GM12865 (cell line): Measurements from ENCODE around the gene COA5.

ENCODE experiments used
- DNase-seq: peaks from one replicate; pipeline ENCODE4 v3.0.0; 2010; ENCODE audit warnings: low read depth
- H3K4me3 ChIP-seq: 2 replicates; pipeline ENCODE4 v1.5.1; 2011; ENCODE audit warnings: mild to moderate bottlenecking, low read depth, low read length, control low read depth
- TF ChIP-seq, protein P1 (sequence below): IDR thresholded peaks from 2 replicates; pipeline ENCODE4 v1.5.1; 2011; ENCODE audit warnings: low read length, control low read depth, low read depth, inconsistent platforms; ENCODE audit not compliant: insufficient read depth; ENCODE audit errors: missing control alignments

COA5 gene

DNA sequence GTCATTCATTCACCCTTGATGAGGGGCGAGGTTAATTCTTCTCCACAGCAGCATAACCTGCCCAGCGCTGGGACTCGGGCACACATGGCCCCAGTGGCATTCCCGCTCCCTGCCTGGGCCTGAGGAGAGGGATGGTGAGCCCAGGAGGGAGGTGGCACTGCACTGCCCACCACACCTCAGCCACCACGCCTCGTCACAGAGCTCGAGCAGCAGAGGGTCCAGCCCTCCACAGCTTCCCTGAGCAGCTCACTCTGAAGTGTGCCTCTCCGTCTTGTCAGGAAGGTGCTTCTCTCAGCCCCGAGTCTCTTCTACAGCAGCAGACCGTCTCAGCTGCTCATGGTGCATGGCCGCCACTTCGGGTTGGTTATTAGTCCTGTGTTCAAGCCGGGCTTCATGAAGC is 34.9 kb downstream of the COA5 start:
- H3K4me3 ChIP-seq = no peak overlapping the region
- TF ChIP-seq, protein P1, sequence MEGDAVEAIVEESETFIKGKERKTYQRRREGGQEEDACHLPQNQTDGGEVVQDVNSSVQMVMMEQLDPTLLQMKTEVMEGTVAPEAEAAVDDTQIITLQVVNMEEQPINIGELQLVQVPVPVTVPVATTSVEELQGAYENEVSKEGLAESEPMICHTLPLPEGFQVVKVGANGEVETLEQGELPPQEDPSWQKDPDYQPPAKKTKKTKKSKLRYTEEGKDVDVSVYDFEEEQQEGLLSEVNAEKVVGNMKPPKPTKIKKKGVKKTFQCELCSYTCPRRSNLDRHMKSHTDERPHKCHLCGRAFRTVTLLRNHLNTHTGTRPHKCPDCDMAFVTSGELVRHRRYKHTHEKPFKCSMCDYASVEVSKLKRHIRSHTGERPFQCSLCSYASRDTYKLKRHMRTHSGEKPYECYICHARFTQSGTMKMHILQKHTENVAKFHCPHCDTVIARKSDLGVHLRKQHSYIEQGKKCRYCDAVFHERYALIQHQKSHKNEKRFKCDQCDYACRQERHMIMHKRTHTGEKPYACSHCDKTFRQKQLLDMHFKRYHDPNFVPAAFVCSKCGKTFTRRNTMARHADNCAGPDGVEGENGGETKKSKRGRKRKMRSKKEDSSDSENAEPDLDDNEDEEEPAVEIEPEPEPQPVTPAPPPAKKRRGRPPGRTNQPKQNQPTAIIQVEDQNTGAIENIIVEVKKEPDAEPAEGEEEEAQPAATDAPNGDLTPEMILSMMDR = no peak
- DNase-seq = no peak

- TF ChIP-seq, protein P1 = no peak
- H3K4me3 ChIP-seq = no peak overlapping the region
- DNase-seq = no peak
These were observed 35.6 kb downstream of the COA5 start for GRCh38 chr2:98572676-98573075.

DNA sequence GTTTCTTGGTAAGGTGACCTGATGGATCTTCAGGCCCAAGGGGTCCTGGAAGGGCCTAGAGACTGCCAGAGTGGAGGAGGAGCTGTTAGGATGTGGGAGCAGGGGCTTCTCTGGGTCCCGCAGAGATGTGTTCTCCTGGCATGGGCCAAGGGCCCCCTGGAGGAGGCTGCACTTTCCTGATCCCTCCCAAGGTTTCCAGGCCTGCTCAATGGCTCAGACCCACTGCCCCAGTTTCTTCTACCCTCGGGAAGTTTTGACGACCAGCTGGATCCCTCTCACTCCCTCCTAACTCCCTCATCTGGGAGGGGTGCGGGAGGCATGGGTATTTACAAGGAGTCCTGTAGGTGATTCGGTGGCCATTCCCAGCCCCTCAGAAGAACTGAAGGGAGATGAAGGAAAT is 36.1 kb downstream of the COA5 start:
- DNase-seq = no peak
- no peak overlapping the region for H3K4me3 ChIP-seq
- TF ChIP-seq, protein P1 = no peak

- TF ChIP-seq, protein P1 = no peak
- no peak for DNase-seq
- no peak overlapping the region for H3K4me3 ChIP-seq
These were observed 36.5 kb downstream of the COA5 start for GRCh38 chr2:98571796-98572195.

DNA sequence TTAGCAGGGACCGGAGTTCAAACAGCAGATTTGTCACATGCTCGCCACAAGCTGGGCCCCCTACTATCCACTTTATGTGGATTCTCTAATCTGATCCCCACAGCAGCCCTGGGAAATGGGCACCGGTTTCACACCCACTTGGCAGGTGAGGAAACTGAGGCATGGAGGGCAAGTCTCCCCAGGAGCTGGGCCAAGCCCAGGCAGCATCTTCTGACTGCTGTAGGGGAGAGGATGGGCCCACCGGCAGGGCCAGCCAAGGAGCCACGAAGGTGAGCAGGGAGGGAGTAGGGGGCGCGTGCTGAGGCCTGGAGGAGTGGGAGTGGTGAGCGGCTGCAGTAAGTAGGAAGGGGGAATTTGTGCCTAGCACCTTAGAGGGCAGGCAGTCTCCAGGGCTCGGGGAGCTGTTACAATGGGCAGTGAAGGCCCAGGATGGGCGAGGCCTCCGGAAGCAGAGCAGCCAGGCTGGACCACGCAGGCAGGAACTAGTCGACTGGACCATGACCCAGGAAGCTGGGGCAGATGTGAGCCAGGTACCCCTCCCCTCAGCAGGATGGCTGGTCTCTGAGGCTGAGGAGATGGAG is 37.1 kb downstream of the COA5 start:
- DNase-seq = no peak
- H3K4me3 ChIP-seq = no peak overlapping the region

GRCh38 chr2:98570356-98570755 is 38.0 kb downstream of the COA5 start:
- DNase-seq = no peak
- H3K4me3 ChIP-seq = no peak overlapping the region
- TF ChIP-seq, protein P1 = no peak

More for the DNA sequence above, 37.1 kb downstream of the COA5 start:
- TF ChIP-seq, protein P1 = no peak

- no peak overlapping the region for H3K4me3 ChIP-seq
- DNase-seq = no peak
- TF ChIP-seq, protein P1 = no peak
These were observed 38.4 kb downstream of the COA5 start for GRCh38 chr2:98569915-98570314.
